GM18861 (cell line): ENCODE data around the gene IL1R1.
"Not testable (repeated sequence)": the region's sequence is repeated elsewhere in the genome, so short reads cannot be mapped to it uniquely, and the experiment has no call there.

Source experiments
- ATAC-seq: cut with Tn5 transposase; IDR thresholded peaks from one replicate; pipeline ENCODE4 v1.9.1; 2021; ENCODE audit not compliant: unreplicated experiment

Gene IL1R1

DNA sequence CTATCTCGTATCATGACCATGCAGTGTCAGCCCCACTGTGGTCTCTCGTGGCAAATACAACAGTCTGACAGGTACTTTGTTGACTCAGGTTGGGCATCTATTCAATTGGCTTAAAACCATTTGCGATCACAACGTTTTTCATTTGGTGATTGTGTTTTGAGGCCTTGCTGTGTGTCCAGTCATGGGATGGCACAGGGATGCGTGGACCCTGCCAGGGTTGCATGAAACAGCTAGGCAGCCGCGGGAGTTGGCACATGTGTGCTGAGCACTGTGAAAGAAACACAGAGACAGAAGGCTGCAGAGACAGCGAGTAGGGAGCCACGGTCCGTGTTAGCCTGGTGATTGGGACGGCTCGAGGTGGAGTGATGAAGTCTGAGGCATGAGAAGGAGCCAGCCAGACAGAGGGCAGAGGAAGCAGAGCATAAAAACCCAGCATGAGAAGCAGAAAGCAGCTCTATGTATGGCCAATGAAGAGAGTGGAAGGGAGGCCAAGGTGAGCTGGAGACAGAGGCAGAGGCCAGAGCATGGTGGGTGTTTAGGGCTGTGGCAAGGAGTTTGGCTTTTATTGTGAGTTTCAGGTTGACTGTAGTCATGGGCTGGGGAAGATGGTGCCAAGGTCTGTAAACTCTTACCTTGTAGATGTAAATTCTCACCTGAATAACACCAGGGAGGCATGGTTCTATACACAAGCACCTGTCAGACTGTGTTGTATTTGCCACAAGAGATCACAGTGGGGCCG lies 31.8 kb upstream of the IL1R1 start:
- no peak for ATAC-seq

DNA sequence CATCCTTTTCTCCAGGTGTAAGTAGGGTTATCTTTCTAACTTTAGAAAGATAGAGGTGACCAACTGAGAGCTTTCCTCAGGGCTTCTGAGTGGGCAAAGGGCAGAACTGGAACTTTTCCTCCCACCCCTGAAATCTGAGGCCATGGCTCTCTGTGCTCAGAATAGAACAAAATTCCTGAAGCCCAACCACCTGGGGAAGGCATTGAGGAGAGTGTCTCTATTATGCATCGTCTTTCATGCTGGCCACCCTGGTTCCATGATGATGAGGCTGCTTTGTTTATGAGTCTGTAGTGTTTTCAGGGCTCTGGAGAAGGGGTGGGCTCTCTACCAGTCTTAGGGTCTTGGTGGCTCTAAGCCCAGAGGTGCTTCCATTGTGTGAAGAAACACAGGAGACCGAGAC lies 30.7 kb upstream of the IL1R1 start:
- ATAC-seq = no peak

DNA sequence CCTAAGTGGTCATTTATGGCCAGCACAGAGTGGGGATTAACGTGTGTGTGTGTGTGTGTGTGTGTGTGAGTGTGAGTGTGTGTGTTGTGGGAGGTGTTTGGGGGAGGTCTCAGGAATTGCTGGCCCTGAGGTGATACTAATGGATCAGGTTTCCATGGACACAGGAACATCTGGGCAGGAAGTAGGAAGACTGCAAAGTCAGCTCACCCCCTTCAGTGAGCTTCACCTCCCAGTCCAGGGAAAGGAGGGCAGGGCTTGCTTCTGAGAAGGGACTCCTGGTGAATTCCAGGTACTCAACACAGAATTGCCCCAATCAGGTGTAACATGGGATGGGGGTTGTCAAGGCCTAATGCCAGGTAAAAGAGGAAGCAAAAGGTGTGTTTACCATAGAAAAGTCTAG lies 30.3 kb upstream of the IL1R1 start:
- no peak for ATAC-seq

DNA sequence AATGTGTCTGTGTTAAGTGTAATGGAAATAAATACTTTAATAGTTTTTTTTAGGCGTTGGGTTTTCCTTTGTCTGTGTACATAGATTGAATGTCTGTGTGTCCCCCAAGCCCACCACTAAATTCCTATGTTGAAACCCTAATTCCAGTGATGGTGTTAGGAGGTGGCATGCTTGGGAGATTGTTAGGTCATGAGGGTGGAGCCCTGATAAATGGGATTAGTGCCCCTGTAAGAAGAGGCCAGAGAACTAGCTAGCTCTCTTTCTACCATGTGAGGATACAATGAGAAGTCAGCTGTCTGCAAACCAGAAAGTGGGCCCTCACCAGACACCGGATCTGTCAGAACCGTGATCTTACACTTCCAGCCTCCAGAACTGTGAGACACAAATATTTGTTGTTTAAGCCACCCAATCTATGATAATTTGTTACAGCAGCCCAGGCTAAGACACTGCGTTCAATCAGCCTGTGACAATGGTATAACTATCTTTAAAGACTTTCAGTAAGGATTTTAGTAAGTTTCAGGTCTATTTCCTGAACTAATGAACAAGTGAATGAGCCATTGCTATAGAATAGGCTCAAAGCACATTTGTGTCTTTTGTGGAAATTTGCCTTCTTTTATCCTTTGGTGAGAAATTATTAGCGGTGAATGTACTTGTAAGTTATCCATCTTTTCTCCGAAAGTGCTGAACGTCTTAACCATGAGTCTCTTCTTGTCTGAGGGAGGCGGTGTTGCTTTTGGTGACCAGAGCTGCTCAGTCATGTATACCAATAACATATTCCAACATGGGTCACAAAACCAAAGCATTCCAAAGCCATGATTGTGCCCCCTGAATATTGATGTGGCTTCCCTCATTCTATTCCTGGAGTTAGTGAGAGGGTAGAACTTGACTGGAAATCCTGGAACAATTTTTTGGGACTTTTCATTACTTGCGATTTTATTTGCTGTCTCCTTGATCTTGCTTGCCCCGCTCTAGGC lies 29.6 kb upstream of the IL1R1 start:
- no peak for ATAC-seq

DNA sequence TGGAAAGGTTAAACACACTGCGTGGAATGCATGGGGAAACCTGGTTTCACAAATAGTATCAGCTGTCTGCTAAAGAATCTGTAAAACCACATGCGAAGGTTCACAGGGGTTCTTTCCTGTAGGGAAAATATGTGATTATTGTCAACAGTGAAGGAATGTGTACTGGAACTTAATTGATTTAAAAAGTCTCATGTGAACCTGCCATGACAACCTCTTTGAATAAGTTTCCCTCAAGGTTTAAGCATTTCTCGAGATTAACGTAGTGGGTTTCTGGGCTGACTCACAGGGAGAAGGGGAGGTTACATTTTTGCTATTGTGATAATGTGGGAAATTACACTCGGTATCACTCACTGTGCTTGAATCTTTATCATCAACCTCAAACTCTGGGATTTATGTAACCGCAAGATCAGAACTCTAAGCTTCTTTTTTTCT lies 28.2 kb upstream of the IL1R1 start:
- ATAC-seq = no peak

DNA sequence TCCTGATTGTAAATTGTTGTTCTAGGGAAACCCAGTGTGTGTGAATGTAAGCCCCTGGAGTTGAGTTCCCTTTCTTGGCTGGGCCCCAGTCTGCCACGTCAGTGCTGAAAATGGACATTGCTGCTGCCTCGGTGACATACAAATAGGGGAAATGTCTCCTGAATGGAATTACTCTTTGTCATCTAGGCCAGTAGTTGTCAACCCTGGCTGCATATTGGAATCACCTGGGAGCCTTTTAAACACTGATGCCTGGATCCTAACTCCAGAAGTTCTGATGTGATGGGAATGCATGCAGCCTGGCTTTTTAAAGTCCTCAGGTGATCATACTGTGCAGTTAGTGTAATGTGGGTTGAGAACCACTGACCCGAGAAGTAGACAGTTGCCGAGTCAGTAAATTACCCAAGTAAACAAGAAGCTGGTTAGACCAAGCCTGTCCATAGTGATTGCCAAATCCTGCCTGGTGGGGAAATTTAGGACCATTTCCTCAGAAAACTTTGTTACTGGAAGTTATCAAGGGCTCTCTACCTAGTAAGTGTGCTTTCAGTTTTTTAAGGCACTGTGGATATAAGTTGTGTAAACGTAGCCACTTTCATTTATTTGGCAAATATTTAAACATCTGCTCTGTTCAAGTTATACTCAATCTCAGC lies 27.6 kb upstream of the IL1R1 start:
- ATAC-seq = no peak

DNA sequence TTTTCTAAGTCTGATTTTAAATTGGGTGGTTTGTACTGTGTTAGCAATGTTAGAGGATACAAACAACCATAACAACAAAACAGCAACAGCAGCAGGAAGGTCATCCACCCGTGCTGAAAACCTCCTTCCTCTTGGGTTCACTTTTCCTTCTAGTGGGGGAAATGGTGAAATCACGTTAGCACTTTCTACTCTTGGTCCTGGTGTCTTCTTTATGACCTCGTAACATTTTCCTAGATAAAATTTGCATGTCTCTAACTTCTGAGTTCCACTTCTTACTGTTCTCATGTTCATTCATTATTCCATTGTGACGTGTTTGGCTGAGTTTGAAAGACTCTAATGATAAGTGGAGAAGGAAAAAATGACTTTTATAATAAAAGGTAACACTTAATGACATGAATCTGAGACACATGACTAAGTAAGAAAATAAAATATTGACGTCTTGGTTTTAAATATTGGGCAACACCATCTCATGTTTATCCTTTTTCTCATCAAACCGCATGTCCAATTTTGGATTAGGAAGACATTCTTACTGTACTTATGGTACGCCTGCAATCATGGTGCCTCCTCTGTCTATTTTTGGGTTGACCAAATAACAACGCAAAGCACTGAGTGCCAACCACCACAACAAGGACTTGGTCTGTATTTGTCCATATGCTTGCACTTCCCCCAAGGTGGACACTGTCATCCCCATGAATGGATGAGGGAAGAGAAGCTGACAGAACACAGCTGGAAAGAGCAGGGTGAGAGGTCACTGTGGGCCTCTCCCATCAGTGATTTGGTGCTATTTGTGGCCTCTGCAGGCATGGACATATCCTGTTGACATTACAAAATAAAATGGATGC lies 25.7 kb upstream of the IL1R1 start:
- peak; percentile 39 for ATAC-seq

DNA sequence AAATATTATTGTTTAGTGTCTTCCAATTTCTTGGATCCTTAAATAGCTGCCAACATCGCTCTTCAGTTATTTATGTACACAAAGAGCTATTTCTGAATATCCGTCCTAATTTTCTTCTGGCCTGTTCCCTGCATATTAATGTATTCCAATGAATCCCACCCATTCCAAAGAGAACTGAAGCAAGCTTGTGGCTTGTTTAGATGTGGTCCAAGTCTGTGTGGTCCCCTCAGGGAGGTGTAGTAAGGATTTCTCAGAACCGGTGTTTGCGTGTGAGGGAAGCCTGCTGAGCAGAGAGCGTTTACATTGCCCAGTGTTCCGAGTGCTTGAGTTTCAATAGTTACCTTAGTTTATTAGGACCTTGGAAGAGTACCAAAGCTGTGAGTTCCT lies 25.1 kb upstream of the IL1R1 start:
- no peak for ATAC-seq

DNA sequence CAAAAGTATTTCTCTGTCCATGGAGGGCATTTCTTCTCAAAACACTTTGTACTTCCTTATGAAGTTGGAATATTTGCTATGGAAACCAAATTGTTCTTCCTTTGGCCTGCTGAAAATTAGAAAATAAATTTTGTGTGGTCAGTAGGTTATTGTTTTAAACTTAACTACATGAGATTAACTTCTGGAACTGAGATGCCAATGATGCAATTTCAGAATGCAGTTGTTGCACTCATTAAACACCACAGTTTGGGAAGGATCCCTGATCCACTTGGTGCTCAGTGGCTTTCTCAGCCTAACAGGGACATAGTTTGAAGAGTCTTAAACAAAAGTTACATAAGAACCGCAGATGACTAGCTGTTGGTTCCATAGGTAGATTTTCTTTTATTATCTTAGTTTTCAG lies 23.3 kb upstream of the IL1R1 start:
- ATAC-seq = no peak

DNA sequence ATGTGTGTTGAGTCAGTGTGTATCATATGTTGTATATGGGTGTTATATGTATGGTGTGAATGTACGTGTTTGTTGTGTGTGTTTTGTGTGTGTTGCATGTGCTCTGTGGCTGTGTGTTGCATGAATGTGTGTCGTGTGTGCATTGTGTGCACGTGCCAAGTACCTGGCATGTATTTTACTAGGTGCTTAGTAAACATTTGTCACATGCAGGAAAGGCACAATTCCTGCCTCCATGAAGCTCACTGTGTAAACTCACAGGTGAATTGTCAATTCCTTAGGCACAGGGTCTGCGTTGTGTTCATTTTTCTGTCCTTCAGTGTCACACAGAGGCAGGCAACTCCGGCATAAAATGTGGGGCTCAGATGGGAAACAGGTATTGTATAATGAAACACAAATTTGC lies 22.3 kb upstream of the IL1R1 start:
- ATAC-seq = no peak

DNA sequence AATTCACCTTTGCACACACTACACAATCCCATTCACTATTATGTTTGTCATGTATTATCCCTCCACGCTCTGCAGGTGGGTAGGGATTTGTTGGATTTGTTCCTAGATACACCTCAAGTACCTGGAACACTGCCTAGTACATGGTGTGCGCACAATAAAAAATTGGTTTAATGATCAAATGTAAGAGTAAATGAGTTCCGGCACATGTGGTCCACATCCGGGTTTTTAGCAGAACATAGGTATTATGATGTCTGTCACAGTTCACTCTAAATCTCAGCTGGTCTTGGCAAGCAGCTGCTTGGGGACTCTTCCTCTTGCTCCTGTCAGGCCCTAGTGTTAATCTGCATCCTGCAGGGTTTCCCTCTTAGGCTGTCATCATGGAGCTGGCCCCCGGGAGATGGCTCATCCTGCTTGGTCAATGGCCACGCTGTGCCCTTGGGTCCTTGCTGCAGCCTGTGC lies 21.8 kb upstream of the IL1R1 start:
- no peak for ATAC-seq

DNA sequence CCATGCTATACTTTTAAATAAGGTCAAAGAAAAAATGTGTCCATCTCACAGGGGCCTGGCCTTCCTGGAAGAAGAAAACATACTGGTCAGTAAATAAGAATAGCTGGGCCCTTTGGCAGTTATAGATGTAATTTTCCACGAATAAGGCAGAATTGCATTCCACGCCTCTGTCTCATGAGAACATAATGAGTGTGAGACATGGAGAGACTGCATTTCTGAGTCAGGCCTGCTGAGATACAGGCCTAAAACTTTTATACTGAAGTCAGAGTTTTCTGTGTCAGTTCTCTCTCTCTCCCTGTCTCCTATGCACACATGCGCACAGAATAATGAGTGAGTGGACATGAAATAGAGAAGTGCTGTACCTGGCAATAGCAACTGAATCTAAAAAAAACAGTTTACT lies 20.4 kb upstream of the IL1R1 start:
- ATAC-seq = no peak

DNA sequence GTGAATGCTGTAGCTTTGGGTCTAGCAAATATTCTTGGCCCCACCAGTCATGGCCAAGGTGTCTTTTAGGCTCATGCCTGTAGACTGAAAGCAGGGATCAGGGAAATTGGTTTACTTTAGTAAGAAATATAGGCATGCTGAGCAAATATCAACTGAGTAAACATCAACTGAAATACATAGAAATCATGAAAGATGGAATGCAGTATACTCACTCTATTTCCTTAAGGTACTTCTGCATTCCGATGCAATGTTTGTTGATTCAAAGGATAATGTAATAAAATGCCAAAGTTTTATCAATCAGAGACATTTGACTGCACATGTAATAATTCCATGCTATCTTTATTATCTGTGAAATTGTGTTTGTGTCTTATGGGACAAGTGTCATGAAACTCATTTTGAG lies 19.6 kb upstream of the IL1R1 start:
- ATAC-seq = no peak

DNA sequence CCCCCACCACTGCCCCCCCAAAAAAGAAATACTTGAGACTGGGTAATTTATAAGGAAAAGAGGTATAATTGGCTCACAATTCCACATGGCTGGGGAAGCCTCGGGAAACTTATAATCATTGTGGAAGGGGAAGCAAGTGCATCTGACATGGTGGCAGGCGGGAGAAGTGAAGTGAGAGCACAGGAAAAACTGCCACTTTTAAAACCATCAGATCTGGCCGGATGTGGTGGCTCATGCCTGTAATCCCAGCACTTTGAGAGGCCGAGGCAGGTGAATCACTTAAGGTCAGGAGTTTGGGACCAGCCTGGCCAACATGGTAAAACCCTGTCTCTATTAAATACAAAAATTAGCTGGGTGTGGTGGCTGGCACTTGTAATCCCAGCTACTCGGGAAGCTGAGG lies 18.1 kb upstream of the IL1R1 start:
- ATAC-seq = not testable (repeated sequence)

DNA sequence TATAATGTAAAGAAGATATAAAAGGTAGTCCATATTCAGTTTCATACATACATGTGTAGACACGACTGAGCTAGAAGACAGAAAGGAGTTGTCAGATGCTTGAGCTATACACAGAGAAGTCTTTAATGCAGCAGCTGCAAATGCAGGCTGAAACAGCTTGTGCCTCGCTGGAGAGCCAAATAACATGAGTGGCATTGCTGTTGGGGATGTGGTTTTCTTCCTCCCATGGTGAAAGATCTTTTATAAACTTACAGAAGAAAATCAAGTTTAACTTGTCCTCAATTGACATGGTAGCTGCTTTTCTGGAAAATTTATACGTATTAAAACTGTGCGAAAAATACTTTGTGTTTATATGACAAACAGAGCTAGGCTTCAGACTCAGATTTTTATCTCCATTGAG lies 16.4 kb upstream of the IL1R1 start:
- ATAC-seq = no peak

DNA sequence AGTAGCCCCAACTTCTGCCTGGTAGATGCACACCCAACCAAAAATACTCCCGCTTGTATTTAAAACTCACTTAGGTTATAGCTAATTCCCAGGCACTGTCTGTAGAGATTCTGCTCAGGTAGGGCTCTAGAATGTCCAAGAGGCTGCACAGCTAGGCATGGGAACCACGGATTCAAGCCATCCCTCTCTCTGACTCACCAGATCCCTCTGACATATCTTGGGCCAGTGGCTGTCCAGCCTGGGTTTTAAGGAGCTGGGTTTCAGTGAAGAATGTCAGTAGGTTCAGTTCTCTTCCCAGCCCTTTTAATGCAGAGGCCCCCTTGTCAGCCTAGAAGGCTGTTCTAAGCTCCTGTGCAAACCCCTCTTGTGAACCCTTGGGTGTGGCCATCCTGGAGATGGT lies 15.9 kb upstream of the IL1R1 start:
- ATAC-seq = no peak

DNA sequence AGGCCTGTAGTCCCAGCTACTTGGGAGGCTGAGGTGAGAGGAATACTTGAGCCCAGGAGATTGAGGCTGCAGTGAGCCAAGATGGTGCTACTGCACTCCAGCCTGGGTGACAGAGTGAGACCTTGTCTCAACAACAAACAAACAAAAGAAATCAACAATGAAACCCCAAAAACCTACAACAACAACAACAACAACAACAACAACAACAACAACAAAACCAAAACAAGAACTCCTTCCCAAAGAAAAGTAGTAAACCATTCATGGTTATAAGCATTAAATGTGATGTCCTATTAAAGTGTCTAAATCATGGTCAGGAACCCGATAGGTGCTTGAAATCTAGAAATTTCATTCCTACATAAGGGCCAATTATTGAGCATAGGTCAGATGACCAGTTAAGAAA lies 13.5 kb upstream of the IL1R1 start:
- ATAC-seq = no peak

DNA sequence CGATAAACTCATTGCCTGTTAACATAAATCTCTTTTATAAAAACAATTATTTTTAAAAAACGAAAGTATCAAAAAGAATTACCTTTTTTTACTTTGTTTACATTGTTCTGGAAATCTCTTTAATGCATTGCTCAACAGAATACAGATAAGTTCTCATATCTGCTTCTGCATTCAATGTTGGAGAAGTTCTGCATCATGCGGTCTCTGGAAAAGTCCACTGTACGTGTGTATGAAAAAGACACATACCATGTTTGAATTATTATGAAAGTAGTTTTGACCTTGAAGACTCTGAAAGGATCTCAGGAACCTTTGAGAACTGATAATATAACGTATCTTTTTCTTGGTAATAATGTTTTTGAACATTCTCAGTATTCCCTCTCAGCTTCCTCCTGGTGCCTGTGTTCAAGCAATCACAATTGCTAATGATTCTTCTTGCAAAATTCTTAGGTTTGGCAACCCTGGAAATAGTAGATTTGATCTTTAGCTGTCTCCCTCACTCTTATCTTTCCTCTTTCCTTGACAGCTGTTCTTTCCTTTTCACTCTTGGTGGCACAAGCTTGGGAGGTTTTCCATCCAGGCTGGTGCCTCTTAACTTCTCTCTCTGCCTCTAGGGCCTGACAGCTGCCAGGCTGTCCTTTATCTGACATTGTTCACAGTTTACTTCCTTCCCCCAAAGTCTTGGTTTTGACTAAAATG lies 12.4 kb upstream of the IL1R1 start:
- ATAC-seq = no peak

DNA sequence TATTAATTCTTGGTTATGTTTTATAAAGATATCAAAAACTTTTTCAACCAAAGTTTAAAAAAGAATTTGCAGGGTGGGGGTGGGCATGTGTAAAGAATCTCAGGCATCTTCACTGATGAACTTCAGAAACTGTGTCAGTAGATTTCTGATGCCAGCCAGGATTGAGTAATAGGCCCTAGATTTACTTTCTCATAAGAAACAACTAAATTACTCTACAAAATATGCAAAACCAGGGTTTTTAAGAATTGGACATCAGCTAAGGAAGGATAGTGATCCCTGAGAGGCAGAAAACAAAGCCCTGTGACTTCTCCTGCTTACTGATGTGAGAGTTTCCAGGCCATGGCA lies 11.9 kb upstream of the IL1R1 start:
- no peak for ATAC-seq

DNA sequence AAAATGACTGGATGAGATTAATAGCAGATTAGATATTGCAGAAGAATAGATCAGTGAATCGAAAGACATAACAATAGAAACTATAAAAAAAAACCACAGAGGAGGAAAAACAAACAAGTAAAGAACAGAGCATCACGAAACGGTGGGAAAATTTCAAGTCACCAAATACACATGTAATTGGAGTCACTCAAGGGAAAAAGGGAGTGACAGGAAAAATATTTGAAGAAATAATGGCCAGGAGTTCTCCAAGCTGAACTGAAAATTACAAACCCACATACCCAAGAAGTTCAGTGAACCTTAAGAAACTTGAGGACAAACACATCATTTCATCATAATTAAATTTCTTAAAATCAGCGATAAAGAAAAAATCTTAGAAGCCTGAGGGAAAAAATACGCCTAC lies 11.0 kb upstream of the IL1R1 start:
- ATAC-seq = no peak
